NCI-H82 treated with DMSO at 0.1 percent for 48 hours (cell line): ENCODE data around the gene GEMIN2.
"Not testable (repeated sequence)": the region's sequence is repeated elsewhere in the genome, so short reads cannot be mapped to it uniquely, and the experiment has no call there.

Experiments
- DNase-seq: peaks from one replicate; lab custom pipeline; 2025; ENCODE audit not compliant: unreplicated experiment; lab: John Stamatoyannopoulos, UW

Gene GEMIN2

GRCh38 chr14:39176263-39177167 lies 62.4 kb downstream of the GEMIN2 start:
- DNase-seq: no peak

GRCh38 chr14:39177168-39177545 lies 63.0 kb downstream of the GEMIN2 start:
- no peak for DNase-seq

GRCh38 chr14:39179042-39179441 lies 64.9 kb downstream of the GEMIN2 start:
- DNase-seq: no peak

GRCh38 chr14:39180553-39180952 lies 66.4 kb downstream of the GEMIN2 start:
- DNase-seq: no peak

GRCh38 chr14:39181026-39181692 lies 67.0 kb downstream of the GEMIN2 start:
- no peak for DNase-seq

GRCh38 chr14:39181693-39182047 lies 67.5 kb downstream of the GEMIN2 start:
- no peak for DNase-seq

- DNase-seq: no peak
Measured at GRCh38 chr14:39182770-39183684, 68.9 kb downstream of the GEMIN2 start.

GRCh38 chr14:39183685-39184003 lies 69.5 kb downstream of the GEMIN2 start:
- not testable (repeated sequence) for DNase-seq

GRCh38 chr14:39184628-39185255 lies 70.6 kb downstream of the GEMIN2 start:
- no peak for DNase-seq

- no peak for DNase-seq
Measured at GRCh38 chr14:39185256-39186049, 71.3 kb downstream of the GEMIN2 start.
